ENCODE measurements around the gene KLHL21.

- no peak for TF ChIP-seq CTBP1 (IDR thresholded peaks at IDR 0.05; ENCODE audit: borderline replicate concordance)
- peak; percentile 43; the same call in 1 of the 2 replicates for TF ChIP-seq FOXM1 (IDR thresholded peaks at IDR 0.05; ENCODE audit: borderline replicate concordance)
- TF ChIP-seq NFRKB (IDR thresholded peaks at IDR 0.05), result no peak
- no peak for TF ChIP-seq FOXA1 (IDR thresholded peaks at IDR 0.05)
- no peak for TF ChIP-seq LEF1 (IDR thresholded peaks at IDR 0.05; ENCODE audit: borderline replicate concordance)
- no peak for TF ChIP-seq SP1 (IDR thresholded peaks at IDR 0.05)
- no peak for TF ChIP-seq ARNT (IDR thresholded peaks at IDR 0.05)
- TF ChIP-seq HDGF (IDR thresholded peaks at IDR 0.05; ENCODE audit: borderline replicate concordance), result no peak
- TF ChIP-seq TARDBP (IDR thresholded peaks at IDR 0.05), result no peak
- TF ChIP-seq FOXK2 (IDR thresholded peaks at IDR 0.05), result no peak
- no peak for TF ChIP-seq SUZ12 (IDR thresholded peaks at IDR 0.05)
- TF ChIP-seq BHLHE40 (IDR thresholded peaks at IDR 0.05; ENCODE audit: borderline replicate concordance), result no peak
- TF ChIP-seq, protein P1, sequence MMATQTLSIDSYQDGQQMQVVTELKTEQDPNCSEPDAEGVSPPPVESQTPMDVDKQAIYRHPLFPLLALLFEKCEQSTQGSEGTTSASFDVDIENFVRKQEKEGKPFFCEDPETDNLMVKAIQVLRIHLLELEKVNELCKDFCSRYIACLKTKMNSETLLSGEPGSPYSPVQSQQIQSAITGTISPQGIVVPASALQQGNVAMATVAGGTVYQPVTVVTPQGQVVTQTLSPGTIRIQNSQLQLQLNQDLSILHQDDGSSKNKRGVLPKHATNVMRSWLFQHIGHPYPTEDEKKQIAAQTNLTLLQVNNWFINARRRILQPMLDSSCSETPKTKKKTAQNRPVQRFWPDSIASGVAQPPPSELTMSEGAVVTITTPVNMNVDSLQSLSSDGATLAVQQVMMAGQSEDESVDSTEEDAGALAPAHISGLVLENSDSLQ (IDR thresholded peaks at IDR 0.05), result no peak
Observed at GRCh38 chr1:6602669-6603237, at the start of gene KLHL21.

Measured in HEK293T (cell line).